Measurements from ENCODE around the gene RALGPS1.

Gene RALGPS1

DNA sequence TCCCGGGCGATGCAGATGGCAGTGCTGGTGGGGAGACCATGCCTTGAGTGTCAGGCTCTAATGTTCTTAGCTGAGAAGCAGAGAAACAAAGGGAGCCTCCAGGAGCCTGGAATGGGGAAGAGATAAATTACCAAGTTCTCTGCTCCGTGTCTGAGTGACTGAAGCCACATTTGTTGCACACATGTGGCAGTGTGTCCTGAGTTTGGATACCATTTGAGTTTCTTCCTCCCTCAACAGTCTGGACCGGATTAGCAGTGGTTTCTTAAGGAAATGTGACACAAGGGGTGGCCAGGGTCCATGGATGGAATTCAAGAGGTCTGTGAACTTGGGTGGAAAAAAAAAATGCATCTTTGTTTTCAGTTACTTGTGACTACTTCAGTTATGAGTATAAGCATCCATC, 299.3 kb downstream of the RALGPS1 start:
- Mint-ChIP-seq H3K4me3 (no peak overlapping the region), H3K27me3 (no peaks in the 10 kb centered on the region), H3K36me3 (ENCODE audit: insufficient read depth) (no peaks in the 10 kb centered on the region), H3K27ac (ENCODE audit: low read depth) (no peak overlapping the region), H3K4me1 (no peaks in the 10 kb centered on the region), H3K9me3 (no peaks in the 10 kb centered on the region)
- ATAC-seq (replicated peaks; ENCODE audit: extremely low read depth, poor library complexity, severe bottlenecking) (no peak), DNase-seq (ENCODE audit: low spot score in 2 of 2) (no peak)

DNA sequence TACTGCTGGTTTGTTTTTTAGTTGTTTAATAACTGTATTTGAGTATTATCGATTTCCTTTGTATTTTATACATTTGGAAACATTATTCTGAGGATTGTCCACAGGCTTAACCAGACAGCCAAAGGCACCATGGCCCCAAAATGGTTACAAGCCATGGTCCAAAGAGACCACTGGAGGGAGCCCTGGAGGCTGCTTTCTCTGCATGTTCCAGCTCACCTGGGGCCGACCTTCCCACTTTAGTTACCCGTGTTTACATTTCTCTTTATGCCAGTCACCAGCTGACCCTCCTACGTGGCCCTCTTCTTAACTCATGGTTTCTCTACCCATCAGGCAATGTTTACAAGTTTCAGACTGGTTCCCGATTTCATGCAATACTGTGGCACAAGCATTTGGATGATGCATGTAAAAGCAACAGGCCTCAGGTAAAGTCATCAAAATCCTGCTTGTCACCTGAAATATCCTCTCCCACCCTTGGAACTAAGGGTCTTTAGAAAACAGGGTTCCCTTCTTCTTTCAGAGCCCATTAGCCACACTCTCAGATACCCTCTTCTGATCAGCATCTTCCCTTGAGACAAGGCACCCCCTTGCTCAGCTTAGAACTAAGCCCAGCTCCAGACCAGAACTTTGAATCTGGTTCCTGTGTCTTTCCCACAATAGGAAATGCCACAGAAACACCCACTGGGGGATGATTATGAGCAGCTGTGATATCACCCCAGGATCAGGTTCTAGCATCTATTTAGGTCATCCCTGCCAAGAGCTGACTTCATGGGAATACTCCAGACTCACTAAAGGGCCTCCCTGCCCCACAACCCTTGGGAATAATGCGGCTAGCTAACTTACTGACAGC, 300.1 kb downstream of the RALGPS1 start:
- peak; percentile 75 for ATAC-seq (replicated peaks; ENCODE audit: extremely low read depth, poor library complexity, severe bottlenecking)
- no peaks in the 10 kb centered on the region for H3K4me1 Mint-ChIP-seq
- no peak overlapping the region for H3K4me3 Mint-ChIP-seq
- H3K27ac Mint-ChIP-seq (ENCODE audit: low read depth): no peak overlapping the region
- no peaks in the 10 kb centered on the region for H3K27me3 Mint-ChIP-seq
- no peaks in the 10 kb centered on the region for H3K9me3 Mint-ChIP-seq
- no peaks in the 10 kb centered on the region for H3K36me3 Mint-ChIP-seq (ENCODE audit: insufficient read depth)
- peak in 1 of 2 donors; percentile 28 for DNase-seq (ENCODE audit: low spot score in 2 of 2)

GRCh38 chr9:127215268-127216209, 301.0 kb downstream of the RALGPS1 start:
- no peaks in the 10 kb centered on the region for H3K27me3 Mint-ChIP-seq
- H3K4me3 Mint-ChIP-seq: no peak overlapping the region
- no peak overlapping the region for H3K27ac Mint-ChIP-seq (ENCODE audit: low read depth)
- ATAC-seq (replicated peaks; ENCODE audit: extremely low read depth, poor library complexity, severe bottlenecking) (no peak), DNase-seq (ENCODE audit: low spot score in 2 of 2) (no peak)
- no peaks in the 10 kb centered on the region for H3K9me3 Mint-ChIP-seq
- H3K36me3 Mint-ChIP-seq (ENCODE audit: insufficient read depth): no peaks in the 10 kb centered on the region
- H3K4me1 Mint-ChIP-seq: no peaks in the 10 kb centered on the region

GRCh38 chr9:127216210-127216887, 301.8 kb downstream of the RALGPS1 start:
- Mint-ChIP-seq H3K9me3 (no peaks in the 10 kb centered on the region), H3K27ac (ENCODE audit: low read depth) (no peak overlapping the region), H3K4me1 (no peaks in the 10 kb centered on the region), H3K27me3 (no peaks in the 10 kb centered on the region), H3K4me3 (no peak overlapping the region), H3K36me3 (ENCODE audit: insufficient read depth) (no peaks in the 10 kb centered on the region)
- DNase-seq (ENCODE audit: low spot score in 2 of 2): no peak
- no peak for ATAC-seq (replicated peaks; ENCODE audit: extremely low read depth, poor library complexity, severe bottlenecking)

DNA sequence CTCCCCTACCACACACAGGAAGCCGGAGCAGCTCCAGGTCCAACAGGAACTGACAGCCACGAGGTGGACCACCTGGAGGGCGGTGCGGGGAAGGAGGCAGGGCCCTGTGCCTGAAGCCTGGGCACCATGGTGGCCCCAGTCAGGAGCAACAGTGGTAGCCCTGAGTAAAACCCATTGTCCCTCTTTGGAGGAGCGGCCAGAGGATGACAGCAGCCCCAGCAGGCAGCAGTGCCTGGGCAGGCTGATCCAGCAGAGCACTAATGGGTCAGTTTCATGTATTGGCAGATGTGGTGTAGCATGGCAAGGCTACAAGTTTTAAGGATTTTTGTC, 302.3 kb downstream of the RALGPS1 start:
- Mint-ChIP-seq H3K4me3 (no peak overlapping the region), H3K4me1 (peaks cover 1% of the 10 kb centered on the region), H3K27me3 (no peaks in the 10 kb centered on the region), H3K36me3 (ENCODE audit: insufficient read depth) (no peaks in the 10 kb centered on the region), H3K9me3 (no peaks in the 10 kb centered on the region), H3K27ac (ENCODE audit: low read depth) (no peak overlapping the region)
- ATAC-seq (replicated peaks; ENCODE audit: extremely low read depth, poor library complexity, severe bottlenecking) (no peak), DNase-seq (ENCODE audit: low spot score in 2 of 2) (no peak)

- peaks cover 7% of the 10 kb centered on the region for H3K4me1 Mint-ChIP-seq
- no peak for ATAC-seq (replicated peaks; ENCODE audit: extremely low read depth, poor library complexity, severe bottlenecking)
- H3K9me3 Mint-ChIP-seq: no peaks in the 10 kb centered on the region
- H3K27ac Mint-ChIP-seq (ENCODE audit: low read depth): no peak overlapping the region
- no peaks in the 10 kb centered on the region for H3K27me3 Mint-ChIP-seq
- H3K36me3 Mint-ChIP-seq (ENCODE audit: insufficient read depth): peaks cover 5% of the 10 kb centered on the region
- no peak overlapping the region for H3K4me3 Mint-ChIP-seq
- no peak for DNase-seq (ENCODE audit: low spot score in 2 of 2)
Observed at GRCh38 chr9:127218818-127219217, 304.2 kb downstream of the RALGPS1 start.

- H3K4me3 Mint-ChIP-seq: no peak overlapping the region
- H3K4me1 Mint-ChIP-seq: peaks cover 14% of the 10 kb centered on the region
- H3K36me3 Mint-ChIP-seq (ENCODE audit: insufficient read depth): peaks cover 9% of the 10 kb centered on the region
- ATAC-seq (replicated peaks; ENCODE audit: extremely low read depth, poor library complexity, severe bottlenecking) (no peak), DNase-seq (ENCODE audit: low spot score in 2 of 2) (no peak)
- no peaks in the 10 kb centered on the region for H3K27me3 Mint-ChIP-seq
- no peak overlapping the region for H3K27ac Mint-ChIP-seq (ENCODE audit: low read depth)
- no peaks in the 10 kb centered on the region for H3K9me3 Mint-ChIP-seq
Observed at GRCh38 chr9:127219520-127219919, 304.9 kb downstream of the RALGPS1 start.

DNA sequence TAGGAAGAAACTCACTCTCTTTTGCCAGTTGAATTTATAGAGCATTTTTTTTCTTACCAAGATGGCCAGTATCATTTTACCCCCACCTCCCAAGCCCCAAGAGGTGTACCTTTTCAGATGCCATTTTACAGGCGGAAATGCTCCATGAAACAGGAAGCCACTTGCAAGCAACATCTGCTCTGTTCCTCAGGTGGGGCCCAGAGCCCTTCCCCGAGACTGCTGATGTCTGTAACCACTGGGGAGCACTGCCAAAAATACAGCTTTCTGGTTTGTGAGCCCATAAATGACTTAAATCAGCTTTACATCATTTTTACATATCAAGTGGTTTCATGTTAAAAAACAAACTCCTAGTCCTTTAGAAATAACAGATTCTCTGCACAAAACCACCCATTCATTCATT, 307.1 kb downstream of the RALGPS1 start:
- no peak for DNase-seq (ENCODE audit: low spot score in 2 of 2)
- Mint-ChIP-seq H3K27ac (ENCODE audit: low read depth) (no peak overlapping the region), H3K27me3 (no peaks in the 10 kb centered on the region)

GRCh38 chr9:127222388-127223095, 308.0 kb downstream of the RALGPS1 start:
- H3K4me3 Mint-ChIP-seq: peak overlapping the region; percentile 91
- ATAC-seq (replicated peaks; ENCODE audit: extremely low read depth, poor library complexity, severe bottlenecking): no peak
- H3K27ac Mint-ChIP-seq (ENCODE audit: low read depth): peak overlapping the region; percentile 19
- DNase-seq (ENCODE audit: low spot score in 2 of 2): no peak
- no peaks in the 10 kb centered on the region for H3K9me3 Mint-ChIP-seq
- H3K36me3 Mint-ChIP-seq (ENCODE audit: insufficient read depth): peaks cover 27% of the 10 kb centered on the region
- H3K4me1 Mint-ChIP-seq: peaks cover 28% of the 10 kb centered on the region
- H3K27me3 Mint-ChIP-seq: no peaks in the 10 kb centered on the region

More for the DNA sequence above, 307.1 kb downstream of the RALGPS1 start:
- no peaks in the 10 kb centered on the region for H3K9me3 Mint-ChIP-seq
- peaks cover 27% of the 10 kb centered on the region for H3K36me3 Mint-ChIP-seq (ENCODE audit: insufficient read depth)
- no peak for ATAC-seq (replicated peaks; ENCODE audit: extremely low read depth, poor library complexity, severe bottlenecking)
- H3K4me3 Mint-ChIP-seq: no peak overlapping the region
- H3K4me1 Mint-ChIP-seq: peaks cover 27% of the 10 kb centered on the region

GRCh38 chr9:127223266-127223665, 308.7 kb downstream of the RALGPS1 start:
- Mint-ChIP-seq H3K4me3 (peak overlapping the region; percentile 91), H3K27me3 (no peaks in the 10 kb centered on the region), H3K4me1 (peaks cover 28% of the 10 kb centered on the region), H3K9me3 (no peaks in the 10 kb centered on the region), H3K36me3 (ENCODE audit: insufficient read depth) (peaks cover 27% of the 10 kb centered on the region), H3K27ac (ENCODE audit: low read depth) (peak overlapping the region; percentile 19)
- DNase-seq (ENCODE audit: low spot score in 2 of 2): no peak
- no peak for ATAC-seq (replicated peaks; ENCODE audit: extremely low read depth, poor library complexity, severe bottlenecking)

- peak overlapping the region; percentile 91 for H3K4me3 Mint-ChIP-seq
- no peaks in the 10 kb centered on the region for H3K27me3 Mint-ChIP-seq
- H3K4me1 Mint-ChIP-seq: peaks cover 28% of the 10 kb centered on the region
- peaks cover 27% of the 10 kb centered on the region for H3K36me3 Mint-ChIP-seq (ENCODE audit: insufficient read depth)
- no peaks in the 10 kb centered on the region for H3K9me3 Mint-ChIP-seq
- DNase-seq (ENCODE audit: low spot score in 2 of 2) (no peak), ATAC-seq (replicated peaks; ENCODE audit: extremely low read depth, poor library complexity, severe bottlenecking) (no peak)
- peak overlapping the region; percentile 97 for H3K27ac Mint-ChIP-seq (ENCODE audit: low read depth)
Observed at GRCh38 chr9:127223810-127224177, 309.2 kb downstream of the RALGPS1 start.

Data from central memory CD8-positive, alpha-beta T cell (primary cell).